NCI-H128 (cell line): ENCODE measurements around the gene C18orf54.
"Not testable (repeated sequence)": the region's sequence is repeated elsewhere in the genome, so short reads cannot be mapped to it uniquely, and the experiment has no call there.

Experiments used
- DNase-seq: peaks from one replicate; lab custom pipeline; 2025; ENCODE audit not compliant: unreplicated experiment; lab: John Stamatoyannopoulos, UW

Gene C18orf54

DNA sequence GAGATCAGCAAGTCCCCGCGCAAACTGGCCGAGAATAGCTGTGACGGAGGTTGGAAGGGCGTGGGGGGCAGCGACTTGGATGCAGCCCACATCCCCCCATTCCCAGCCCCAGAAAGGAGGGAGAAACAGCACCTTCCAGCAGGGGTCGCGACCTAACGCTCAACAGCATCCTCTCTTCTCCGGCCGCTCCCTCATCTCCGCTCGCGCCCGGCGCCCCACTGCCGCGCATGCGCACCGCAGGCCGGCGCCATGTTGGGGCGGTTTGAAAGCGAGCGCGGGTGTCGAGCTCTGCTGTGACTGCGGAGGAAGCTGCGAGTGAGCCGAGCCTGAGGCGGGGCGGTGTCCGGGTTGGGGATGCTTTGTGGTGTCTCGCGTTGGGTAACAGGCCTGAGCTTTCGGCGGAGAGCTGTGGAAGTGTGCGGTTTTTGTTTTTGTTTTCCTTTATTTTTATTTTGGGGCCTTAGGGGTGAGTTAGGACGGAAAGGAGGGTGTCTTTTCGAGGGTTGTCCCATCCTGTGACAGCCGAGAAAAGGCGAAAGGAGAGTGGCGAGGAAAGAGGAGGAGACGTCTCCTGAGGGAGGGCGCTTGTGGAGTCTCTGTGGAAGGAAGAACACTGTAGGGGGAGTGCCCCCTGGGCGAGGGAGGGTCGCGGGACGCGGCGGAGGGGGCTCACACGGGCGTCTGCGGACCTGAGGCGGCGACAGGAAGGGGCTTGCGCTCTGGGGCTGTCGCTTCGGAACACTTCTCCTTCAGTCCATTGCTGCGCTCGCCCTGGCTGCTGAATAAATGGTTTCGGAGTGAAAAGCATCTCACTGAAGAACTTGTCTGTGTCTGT is at the start of gene C18orf54, which contains the start of gene STARD6:
C18orf54 (plus strand) TSS at position 247 of the 835 bp plus-strand sequence. CDS start 2,667 bp downstream, outside the sequence.
STARD6 (minus strand) TSS at position 199 of the 835 bp plus-strand sequence. CDS start 3,285 bp downstream, outside the sequence.
- DNase-seq = peak; percentile 91

- DNase-seq = not testable (repeated sequence)
Observed at GRCh38 chr18:54309564-54309963, 48.1 kb upstream of the C18orf54 start.

DNA sequence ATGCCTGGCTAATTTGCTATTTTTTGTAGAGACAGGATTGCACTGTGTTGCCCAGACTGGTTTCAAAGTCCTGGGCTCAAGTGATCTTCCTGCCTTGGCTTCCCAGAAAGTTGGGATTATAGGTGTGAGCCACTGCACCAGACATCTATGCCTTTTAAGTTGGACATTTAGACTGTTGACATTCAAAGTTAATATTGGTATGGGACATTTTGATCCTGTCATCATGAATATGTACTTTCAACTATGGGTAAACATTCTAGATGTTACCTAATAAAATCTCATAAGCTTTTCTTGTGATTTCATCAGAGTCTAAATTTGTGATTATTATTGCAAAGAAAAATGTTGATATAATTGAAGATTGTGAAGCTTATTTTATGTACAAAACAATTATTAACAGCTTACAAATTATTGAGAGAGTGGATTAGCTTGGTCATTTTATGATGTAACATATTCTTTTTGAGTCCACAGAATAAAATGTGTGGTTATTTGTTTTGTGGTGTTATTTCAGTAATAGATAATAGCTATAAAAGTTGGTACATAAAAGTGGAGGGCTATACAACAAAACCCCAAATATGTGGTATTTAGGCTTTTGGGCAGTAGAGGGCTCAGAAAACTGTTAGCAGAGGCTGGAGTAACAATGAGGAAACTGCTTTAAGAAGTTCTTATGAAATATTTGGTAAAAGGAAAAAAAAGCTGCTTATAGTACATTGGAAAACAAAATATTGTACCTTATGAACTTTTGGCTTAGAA is 41.5 kb upstream of the C18orf54 start:
- DNase-seq = no peak

DNA sequence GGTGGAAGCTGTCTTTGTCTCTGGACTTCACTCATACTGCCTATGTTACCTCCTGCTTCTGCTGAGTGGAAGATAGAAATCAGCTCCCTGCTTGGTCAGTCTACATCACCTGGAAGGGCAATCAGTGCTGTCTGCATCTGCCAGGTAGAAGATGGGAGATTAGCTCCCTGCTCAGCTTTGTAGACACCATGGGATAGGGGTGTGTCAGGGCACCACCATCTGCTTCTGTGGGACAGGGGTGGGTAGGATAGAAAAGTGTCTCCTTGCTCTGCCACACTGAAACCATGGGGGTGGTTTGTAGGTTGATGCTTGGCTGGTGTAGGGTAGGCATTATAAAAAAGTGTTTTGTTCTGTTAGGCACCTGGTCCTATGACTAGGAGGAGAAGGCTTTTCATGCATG is 34.1 kb upstream of the C18orf54 start:
- no peak for DNase-seq

DNA sequence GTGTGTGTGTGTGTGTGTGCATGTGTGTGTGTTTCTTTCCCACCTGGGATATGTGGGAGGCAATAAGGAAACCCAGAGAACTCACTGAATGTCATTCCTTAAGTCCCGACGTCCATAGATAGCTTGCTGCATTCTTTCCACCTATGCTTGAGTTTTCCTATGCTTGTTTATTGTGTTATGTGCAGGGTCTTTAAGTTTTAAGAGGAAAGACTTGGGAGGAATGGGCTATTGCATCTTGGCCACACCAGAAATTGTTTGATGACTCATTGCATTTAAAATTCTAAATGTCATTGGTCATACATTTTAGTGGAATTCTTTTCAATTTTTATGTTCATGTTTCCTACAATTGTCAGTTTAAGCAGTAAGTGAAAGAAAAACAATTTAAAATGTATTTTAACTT is 33.7 kb upstream of the C18orf54 start:
- DNase-seq = no peak

GRCh38 chr18:54327818-54328217 is 29.9 kb upstream of the C18orf54 start:
- DNase-seq = no peak

GRCh38 chr18:54329787-54330186 is 27.9 kb upstream of the C18orf54 start:
- DNase-seq = no peak

DNA sequence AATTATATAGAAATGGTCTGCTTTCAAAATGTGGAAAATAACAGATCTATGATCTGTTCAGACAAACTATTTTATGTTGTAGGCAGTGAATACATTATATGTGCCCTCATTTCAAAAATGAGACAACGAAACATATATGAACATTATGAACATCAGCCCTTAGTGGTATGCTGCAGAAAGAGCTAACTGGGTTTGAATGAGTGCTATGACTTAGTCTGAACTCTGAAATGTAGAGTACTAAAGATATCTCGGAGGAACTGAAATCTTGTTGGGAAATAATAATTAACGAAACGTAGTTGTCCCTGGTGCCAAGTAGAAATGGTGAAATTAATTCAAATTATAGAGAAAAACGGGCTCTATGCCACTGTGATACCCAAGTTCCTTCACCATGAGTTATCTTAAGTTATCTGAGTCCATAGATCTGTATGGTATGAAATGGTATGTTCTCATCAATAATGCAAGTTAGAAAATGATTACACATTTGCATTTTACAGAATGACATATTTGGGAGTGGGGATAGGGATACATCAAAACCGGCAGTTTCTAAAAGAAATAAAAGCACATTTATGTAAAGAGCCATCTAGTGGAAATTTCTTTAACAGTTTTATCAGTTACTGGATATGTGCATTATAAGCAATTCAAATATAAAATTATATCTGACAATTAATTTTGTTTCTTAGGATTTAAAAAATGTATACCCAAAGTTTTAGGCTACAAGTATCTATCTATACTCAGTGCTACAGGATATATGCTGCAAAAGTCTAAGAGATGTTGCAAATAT is 26.7 kb upstream of the C18orf54 start:
- no peak for DNase-seq

GRCh38 chr18:54335638-54336173 is 22.0 kb upstream of the C18orf54 start:
- no peak for DNase-seq

DNA sequence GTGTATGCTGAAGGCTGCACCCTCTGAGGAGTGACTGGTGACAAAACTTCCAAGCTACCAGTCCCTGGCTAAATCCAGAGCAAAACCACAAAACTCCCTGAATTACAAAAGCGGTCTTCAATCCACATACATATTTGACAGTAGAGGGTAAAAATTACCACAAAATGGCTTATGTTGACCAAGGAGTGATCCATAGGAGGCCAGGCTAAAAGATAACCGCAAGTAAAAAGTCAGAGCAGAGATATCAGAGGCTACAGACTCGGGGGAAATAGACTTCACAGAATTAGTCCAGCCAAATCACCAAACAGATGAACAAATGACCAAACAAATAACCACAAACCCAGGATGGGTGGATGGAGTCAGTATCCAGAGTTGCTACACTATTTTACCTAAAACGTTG is 19.5 kb upstream of the C18orf54 start:
- DNase-seq = no peak

- DNase-seq = no peak
Observed at GRCh38 chr18:54351186-54351585, 6.5 kb upstream of the C18orf54 start.

- no peak for DNase-seq
Observed at GRCh38 chr18:54357082-54357659, 535 bp upstream of the C18orf54 start.

DNA sequence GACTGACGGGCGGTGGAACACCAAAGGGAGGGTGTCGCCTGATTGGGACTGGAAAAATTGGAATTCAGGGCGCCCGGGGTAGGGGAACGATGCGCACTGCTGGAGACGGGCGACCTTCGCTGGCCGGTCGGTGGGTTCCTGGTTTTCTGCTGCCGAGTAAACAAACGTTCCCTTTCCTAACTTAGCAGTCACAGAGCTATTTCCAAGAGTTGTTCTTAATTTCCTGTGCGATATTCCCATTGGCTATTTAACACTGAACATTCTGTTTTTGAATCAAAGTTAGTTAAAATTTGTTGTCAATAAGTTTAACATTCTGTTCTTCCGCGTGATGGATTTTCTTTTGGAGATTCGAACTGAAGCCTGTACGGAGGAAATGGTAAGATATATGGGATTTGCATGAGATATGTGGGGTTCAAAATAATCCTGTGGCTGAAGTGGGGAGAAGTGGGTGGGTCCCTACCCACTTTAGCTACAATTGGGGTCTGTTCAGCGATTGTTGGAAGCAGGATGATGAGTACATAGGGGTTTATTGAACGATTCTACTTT is 862 bp downstream of the C18orf54 start:
- DNase-seq = no peak

- DNase-seq = no peak
Observed at GRCh38 chr18:54359233-54359632, 1.5 kb downstream of the C18orf54 start.

- DNase-seq = no peak
Observed at GRCh38 chr18:54360406-54360805, 2.7 kb downstream of the C18orf54 start.

DNA sequence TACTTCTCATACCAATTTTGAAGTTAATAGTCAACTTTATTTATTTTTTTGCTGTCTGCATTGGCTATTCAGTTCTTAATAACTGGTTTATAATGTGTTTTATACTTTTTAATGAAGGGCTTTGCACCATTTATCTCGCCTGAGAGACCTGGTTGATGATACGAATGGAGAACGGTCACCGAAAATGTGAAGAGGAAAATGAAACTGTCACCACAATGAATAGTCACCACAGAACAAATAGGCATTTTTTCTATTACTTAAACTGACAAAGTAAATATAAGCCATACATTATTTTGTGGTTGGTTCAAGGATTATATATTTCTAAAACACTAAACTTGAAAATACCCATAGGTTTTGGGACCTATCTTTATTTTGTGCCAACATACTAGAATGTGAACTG is 20.4 kb downstream of the C18orf54 start:
- DNase-seq = no peak

DNA sequence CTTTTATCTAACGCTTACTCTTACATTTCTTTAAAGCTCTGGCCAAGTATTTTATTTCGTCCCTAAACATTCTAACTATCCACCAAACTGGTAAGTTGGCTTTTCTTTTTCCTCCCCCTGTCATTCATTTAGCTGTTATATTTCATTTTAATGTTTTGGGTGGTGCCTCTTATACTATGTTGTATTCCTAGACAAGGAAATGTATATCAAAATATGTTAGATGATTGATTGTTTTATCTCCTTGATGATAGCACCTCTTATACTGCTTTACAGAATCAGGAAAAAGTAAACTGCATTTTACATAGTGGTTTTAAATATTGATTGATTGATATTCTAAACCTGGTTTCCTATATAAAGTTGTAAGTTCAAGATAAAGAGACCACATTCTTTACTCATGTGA is 23.9 kb downstream of the C18orf54 start:
- DNase-seq = no peak

- no peak for DNase-seq
Observed at GRCh38 chr18:54382076-54382475, 24.4 kb downstream of the C18orf54 start.

- no peak for DNase-seq
Observed at GRCh38 chr18:54382733-54383252, 25.1 kb downstream of the C18orf54 start.

GRCh38 chr18:54386043-54386442 is 28.3 kb downstream of the C18orf54 start:
- no peak for DNase-seq
